EH (cell line): Measurements from ENCODE around the gene IFIT1.
"Not testable (repeated sequence)": the region's sequence is repeated elsewhere in the genome, so short reads cannot be mapped to it uniquely, and the experiment has no call there.

ENCODE experiments used
- DNase-seq: peaks from one replicate; pipeline ENCODE4 v3.0.0-alpha.2; 2015; ENCODE audit warnings: low read depth

The IFIT1 gene

GRCh38 chr10:89364531-89364930, 27.9 kb upstream of the IFIT1 start:
- no peak for DNase-seq

DNA sequence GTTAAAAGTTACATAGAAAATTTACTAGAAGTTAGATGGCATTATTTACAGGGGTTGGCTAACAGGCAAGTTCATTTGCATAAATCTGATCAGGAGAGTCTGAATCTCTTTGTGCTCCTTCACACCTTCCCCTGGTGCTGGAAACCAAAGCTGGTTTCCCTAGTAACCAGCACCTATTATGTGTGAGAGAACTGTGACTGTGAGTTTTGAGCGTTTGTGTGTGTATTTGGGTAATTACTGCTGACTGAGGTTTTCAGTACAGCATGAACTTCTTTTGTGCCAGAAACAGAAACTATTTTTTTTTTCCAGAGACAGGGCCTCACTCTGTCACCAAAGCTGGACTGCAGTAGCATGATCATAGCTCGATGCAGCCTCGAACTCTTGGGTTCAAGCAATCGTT, 24.9 kb upstream of the IFIT1 start:
- no peak for DNase-seq

GRCh38 chr10:89368129-89368528, 24.3 kb upstream of the IFIT1 start:
- no peak for DNase-seq

DNA sequence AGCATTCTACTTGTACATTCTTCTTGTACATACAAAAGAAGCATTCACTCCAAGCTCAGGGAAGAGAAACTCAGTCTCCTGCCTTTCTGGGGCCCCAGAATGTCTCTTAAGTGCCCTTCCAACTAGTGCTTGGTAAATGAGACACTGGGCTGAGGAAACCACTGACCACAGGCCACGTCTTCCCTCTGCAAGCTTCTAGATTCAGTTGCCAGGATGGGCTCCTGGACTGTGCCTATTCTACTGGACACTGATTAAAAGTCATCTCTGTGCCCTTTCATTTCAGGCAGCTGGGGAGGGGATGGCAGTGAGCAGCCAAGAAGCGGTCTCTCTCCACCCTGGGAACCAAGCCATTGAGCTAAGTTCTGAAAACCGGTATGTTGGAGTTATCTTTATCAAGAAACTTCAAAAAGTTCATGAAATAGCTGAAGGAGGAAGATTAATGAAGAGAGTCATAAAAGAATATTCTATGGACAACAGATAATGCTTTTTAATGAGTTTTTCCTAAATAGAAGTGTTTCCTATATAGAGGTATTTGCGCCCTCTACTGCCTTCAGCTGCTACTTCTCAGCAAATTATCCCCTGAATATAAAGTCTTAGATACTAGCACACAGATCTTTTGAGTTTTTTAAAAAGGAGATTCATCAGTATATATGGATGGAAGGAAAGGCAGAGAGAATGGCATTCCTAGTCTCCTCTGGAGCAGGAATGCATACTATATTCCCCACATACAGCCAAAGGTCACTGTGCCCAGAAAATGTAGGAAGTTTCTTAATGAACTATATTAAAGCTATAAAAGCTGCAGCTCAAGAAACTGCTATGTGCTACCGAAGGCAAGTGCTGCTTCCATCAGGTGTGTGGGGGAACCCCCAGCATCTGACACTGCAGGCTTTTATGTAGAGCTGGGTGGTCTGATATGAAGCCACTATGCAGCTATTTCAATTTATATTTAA, 23.0 kb upstream of the IFIT1 start:
- peak; percentile 67 for DNase-seq

GRCh38 chr10:89371079-89371478, 21.3 kb upstream of the IFIT1 start:
- DNase-seq, result no peak

DNA sequence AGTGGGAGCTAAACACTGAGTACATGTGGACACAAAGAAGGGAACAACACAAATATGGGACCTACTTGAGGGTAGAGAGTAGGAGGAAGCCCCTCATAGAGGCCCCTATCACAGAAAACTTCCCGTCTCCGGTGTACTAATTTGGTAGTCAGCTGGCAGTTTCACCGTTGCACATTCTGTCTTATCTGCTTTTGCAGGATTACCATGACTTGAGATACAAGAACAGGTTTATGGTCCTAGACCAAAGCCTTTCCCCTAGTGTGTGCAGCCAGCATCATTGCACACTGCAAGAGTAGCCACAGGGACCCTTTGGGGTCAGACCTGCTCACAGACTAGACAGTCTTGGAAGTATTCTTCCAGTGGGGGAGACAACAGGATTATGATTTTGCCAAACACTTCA, 20.4 kb upstream of the IFIT1 start:
- no peak for DNase-seq

DNA sequence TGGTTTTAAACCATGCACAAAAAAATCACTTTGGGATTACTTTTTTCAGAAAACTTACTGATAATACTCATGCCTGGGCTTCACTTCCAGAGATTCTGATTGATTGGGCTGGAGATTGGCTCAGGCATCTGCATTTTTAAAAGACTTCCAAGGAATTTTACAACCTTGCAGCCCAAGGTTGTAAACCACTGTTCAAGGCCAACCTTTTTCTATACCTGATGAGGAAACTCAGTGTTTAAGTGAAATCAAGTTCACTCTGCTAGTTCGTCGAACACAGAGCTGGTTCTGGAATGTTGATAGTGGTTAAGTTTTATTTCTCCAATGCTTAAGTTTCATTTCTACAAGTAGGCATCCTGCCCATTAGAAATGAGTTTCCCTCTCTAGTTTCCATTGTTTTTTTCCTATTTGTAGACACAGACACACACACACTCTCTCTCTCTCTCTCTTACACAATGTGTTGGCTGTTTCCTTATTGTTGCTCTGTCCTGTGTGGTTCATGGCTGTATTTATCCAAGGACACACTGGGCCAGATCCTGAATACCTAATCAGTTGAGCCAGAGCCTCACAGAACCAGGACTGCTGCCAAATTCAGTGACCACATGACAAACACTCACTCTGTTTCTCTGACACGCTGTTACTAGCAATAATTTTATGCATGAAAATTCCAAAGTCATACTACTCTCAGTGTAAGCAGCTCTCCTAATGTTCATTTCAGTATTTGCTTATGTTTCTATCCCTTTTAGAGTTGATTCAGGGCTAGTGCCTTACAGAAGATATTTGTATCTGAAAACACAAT, 18.3 kb upstream of the IFIT1 start:
- DNase-seq, result peak; percentile 96

GRCh38 chr10:89374713-89375141, 17.7 kb upstream of the IFIT1 start:
- DNase-seq, result no peak

GRCh38 chr10:89377705-89378637, 14.5 kb upstream of the IFIT1 start, which contains the start of gene IFIT1B:
TSS of gene IFIT1B (plus strand) at chr10:89378056. CDS start at chr10:89378136, 80 bp downstream.
- no peak for DNase-seq

GRCh38 chr10:89379103-89379502, 13.3 kb upstream of the IFIT1 start:
- DNase-seq, result no peak

DNA sequence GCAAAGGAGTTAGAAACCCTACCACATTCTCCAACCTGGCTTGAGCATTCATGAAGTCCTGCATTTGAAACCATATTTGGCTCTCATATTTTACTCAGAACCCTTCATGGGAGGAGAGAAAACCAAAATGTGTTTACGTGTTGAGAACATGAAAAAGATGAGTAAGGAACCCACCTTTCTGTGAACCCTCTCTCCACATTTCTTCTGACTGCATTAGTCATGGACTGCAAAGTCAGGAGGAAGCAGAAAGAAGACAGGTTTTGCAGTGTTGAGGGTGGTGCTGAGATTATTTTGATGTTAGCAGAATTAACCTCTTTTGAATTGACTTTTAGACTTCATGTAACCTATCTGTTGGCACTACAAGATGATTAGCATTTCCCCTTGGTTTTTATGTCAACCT, 9.7 kb upstream of the IFIT1 start:
- DNase-seq, result no peak

DNA sequence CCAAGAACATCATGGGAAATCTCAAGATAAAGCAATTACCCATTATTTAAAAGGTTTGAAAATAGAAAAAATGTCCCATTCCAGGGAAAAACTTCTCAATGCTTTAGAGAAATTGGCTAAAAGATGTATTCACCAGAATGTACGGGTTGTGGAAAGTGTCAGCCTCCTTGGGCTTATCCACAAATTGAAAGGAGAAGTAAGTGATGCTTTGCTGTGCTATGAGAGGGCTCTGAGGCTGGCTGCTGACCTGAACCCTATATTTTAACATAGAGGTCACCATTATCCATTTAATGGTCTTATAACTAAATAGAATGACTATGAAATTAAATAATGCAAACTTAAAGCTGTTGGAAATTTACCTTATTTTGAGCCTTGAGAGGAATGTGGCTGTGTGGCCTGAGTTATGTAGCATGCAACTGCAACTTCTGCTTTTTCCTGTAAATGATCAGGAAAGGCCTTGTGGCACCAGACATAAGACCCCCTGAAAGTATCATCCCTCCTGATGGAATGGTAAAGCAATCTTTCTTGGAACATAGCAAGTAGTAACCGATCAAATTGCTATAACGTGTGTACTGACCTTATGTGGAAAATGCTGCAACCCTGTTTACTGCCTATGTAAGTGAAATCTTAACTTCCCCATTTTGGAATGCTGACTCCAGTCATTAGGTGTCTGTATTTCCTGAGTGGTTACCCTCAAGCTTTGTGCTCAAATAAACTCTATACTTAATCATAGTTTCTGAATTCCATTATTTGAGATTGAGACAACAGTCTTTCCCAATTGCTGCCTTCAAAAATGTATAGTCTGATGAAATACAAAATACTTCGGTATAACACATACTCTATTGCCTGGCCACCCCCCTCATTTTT, 7.7 kb upstream of the IFIT1 start:
- peak; percentile 19 for DNase-seq

DNA sequence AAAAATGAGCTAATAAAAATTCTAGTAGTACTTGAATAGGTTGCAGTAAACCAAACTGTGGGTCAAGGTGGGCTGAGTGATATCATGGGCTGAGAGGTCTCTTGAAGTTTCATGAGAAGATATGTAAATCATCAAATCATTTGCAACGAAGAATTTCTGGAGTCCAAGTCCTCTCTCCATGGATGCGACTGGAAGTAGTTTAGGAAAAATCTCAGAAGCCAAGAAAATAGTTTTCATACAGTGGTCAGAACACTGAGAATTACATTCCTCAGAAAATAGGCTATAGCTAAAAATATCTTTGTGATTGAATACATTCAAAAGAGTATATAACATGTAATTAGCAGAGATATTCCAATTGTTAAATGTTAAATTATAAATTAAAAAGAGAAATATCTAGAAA, 3.6 kb upstream of the IFIT1 start:
- DNase-seq, result peak; percentile 28

- DNase-seq, result peak; percentile 61
Observed at GRCh38 chr10:89389254-89389653, 3.2 kb upstream of the IFIT1 start.

GRCh38 chr10:89390476-89391225, 1.8 kb upstream of the IFIT1 start:
- DNase-seq, result no peak

DNA sequence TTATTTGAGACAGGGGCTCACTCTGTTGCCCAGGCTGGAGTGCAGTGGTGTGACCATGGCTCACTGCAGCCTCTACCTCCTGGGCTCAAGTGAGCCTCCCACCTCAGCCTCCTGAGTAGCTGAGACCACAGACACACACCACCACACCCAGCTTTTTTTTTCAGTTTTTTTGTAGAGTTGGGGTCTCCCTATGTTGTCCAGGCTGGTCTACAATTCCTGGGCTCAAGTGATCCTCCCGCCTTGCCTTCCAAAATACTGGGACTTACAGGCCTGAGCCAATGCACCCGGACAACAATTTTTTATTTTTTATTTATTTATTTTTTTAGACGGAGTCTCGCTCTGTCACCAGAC, 1.2 kb upstream of the IFIT1 start:
- DNase-seq, result not testable (repeated sequence)

- DNase-seq, result peak; percentile 88
Observed at GRCh38 chr10:89392974-89393373, 551 bp downstream of the IFIT1 start.

- no peak for DNase-seq
Observed at GRCh38 chr10:89393898-89394297, 1.5 kb downstream of the IFIT1 start.

- DNase-seq, result no peak
Observed at GRCh38 chr10:89395141-89395540, 2.7 kb downstream of the IFIT1 start.
